Measurements from ENCODE around the gene UBE3D. TPM values are rescaled to one million over a fixed set of nuclear protein-coding genes. Genes with fewer than 3 reads are reported as not detected.

Gene UBE3D
- total RNA-seq, 1 experiment from 2014 or later, result 11.0 TPM

DNA sequence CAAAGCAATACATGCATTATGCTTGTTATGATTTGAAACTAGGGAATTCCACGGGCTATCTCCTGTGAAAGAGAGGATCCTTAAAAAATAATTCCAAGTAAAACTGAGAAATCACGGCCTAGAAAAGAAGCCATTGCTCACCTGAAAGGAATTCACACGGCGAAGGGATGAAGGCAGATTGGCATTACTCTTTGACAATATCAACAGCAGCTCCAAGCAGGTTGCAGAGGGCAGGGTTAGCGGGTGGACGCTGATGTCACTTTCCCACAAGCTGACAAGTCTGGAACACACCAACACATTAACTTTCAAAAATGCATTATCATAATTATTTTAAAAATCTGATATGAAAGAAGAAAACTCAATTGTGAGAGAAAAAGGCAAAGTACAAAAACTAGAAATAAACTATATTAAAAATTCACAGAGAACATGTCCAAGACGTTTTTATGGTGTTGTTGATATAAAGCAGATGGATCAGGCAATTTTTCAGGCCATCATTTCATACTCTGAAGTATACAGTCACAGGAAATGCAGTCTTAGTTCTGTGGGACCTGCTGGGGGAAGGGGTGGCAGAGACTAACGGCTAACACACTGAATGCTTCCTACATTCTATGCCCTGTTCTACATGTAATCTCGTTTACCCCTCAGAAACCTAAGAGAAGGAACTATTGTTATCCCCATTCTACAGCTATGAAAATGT, 108.3 kb downstream of the UBE3D start:
- ChIA-PET POLR2A (interaction anchor here (0.6 kb wide), 1 partner anchor 241 kb away, joined by 8 read pairs; no protein-coding TSS in a partner anchor), CTCF (no interaction called here)
- H3K4me3 ChIP-seq (ENCODE audit: low read depth in 2 of 2, low read length in 2 of 2), result no peak overlapping the region
- intact Hi-C loops (cut with micrococcal nuclease; ENCODE audit: unreplicated experiment), result no loop called here
- H3K27ac ChIP-seq (ENCODE audit: low read length), result no peak overlapping the region
- no peaks in the 10 kb centered on the region for H3K9me3 ChIP-seq (ENCODE audit: control insufficient read depth, insufficient read depth, low read depth, low read length)
- TF ChIP-seq TCF7L2 (IDR thresholded peaks at IDR 0.05; ENCODE audit: low read depth, low read length) (no peak), CTCF (IDR thresholded peaks at IDR 0.05) (no peak), SIN3A (IDR thresholded peaks at IDR 0.05; ENCODE audit: borderline replicate concordance, insufficient read depth, low read depth, low read length) (no peak), REST (IDR thresholded peaks at IDR 0.05; ENCODE audit: insufficient read depth in 1 of 2, low read depth in 2 of 2, low read length in 1 of 2) (no peak), POLR2AphosphoS5 (IDR thresholded peaks at IDR 0.05; ENCODE audit: low read depth, low read length) (no peak)
- ATAC-seq (no peak), DNase-seq (ENCODE audit: low read depth, low spot score) (no peak)
- no peaks in the 10 kb centered on the region for H3K4me1 ChIP-seq (ENCODE audit: control insufficient read depth, insufficient read depth, low read length)
- BruUV-seq (replicated peaks), result no TSS peak
- no peaks in the 10 kb centered on the region for H3K27me3 ChIP-seq (ENCODE audit: control insufficient read depth, insufficient read depth, low read length)
- H3K36me3 ChIP-seq (ENCODE audit: control insufficient read depth, insufficient read depth, low read length), result no peaks in the 10 kb centered on the region; the same call in 1 of the 2 replicates
- in situ Hi-C loops (cut with HindIII; ENCODE audit: low pct_unique_long_range_greater_than_20kb, low sequenced_read_pairs), result no loop called here

DNA sequence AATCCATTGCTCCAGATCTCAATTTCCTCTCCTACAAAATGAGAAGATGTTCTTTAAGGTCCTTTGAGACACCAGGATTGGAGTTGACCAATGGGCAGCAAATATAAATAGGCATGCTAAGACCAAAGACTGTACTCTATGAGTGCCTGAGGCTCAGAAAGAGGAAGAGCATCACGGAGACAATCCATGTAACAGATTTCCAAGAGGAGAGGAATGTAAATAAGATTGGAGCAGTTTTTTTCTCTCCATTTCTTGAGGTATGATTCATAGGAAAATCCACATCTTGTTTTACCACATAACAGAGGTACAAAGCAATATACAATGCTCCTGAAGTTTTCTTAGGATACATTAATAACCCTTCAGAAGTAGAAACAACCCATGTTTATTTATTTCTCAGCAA, 109.8 kb downstream of the UBE3D start:
- intact Hi-C loops (cut with micrococcal nuclease; ENCODE audit: unreplicated experiment), result no loop called here
- TF ChIP-seq TCF7L2 (IDR thresholded peaks at IDR 0.05; ENCODE audit: low read depth, low read length), result no peak
- TF ChIP-seq SIN3A (IDR thresholded peaks at IDR 0.05; ENCODE audit: borderline replicate concordance, insufficient read depth, low read depth, low read length), result no peak
- TF ChIP-seq CTCF (IDR thresholded peaks at IDR 0.05), result no peak
- no peak for TF ChIP-seq POLR2AphosphoS5 (IDR thresholded peaks at IDR 0.05; ENCODE audit: low read depth, low read length)
- TF ChIP-seq REST (IDR thresholded peaks at IDR 0.05; ENCODE audit: insufficient read depth in 1 of 2, low read depth in 2 of 2, low read length in 1 of 2), result no peak
- Histone ChIP-seq H3K27me3 (ENCODE audit: control insufficient read depth, insufficient read depth, low read length) (no peaks in the 10 kb centered on the region), H3K4me1 (ENCODE audit: control insufficient read depth, insufficient read depth, low read length) (peaks cover 3% of the 10 kb centered on the region; the same call in 1 of the 2 replicates), H3K4me3 (ENCODE audit: low read depth in 2 of 2, low read length in 2 of 2) (no peak overlapping the region), H3K27ac (ENCODE audit: low read length) (no peak overlapping the region), H3K9me3 (ENCODE audit: control insufficient read depth, insufficient read depth, low read depth, low read length) (no peaks in the 10 kb centered on the region), H3K36me3 (ENCODE audit: control insufficient read depth, insufficient read depth, low read length) (no peaks in the 10 kb centered on the region; the same call in 1 of the 2 replicates)
- ChIA-PET CTCF (no interaction called here), POLR2A (no interaction called here)
- no peak for ATAC-seq
- in situ Hi-C loops (cut with HindIII; ENCODE audit: low pct_unique_long_range_greater_than_20kb, low sequenced_read_pairs), result no loop called here
- no peak for DNase-seq (ENCODE audit: low read depth, low spot score)
- no TSS peak for BruUV-seq (replicated peaks)
